Measurements from ENCODE around the gene MYDGF. TPM values are rescaled to one million over a fixed set of nuclear protein-coding genes. Genes with fewer than 3 reads are reported as not detected.

The MYDGF gene
- total RNA-seq, 1 experiment from 2014 or later, result 81.2 TPM

GRCh38 chr19:4689403-4689802, 19.3 kb upstream of the MYDGF start:
- DNase-seq, result no peak

GRCh38 chr19:4688587-4688986, 18.4 kb upstream of the MYDGF start:
- Mint-ChIP-seq H3K4me3 (ENCODE audit: low read depth, unreplicated experiment) (no peak overlapping the region), H3K36me3 (ENCODE audit: insufficient read depth, unreplicated experiment) (peaks cover 43% of the 10 kb centered on the region), H3K4me1 (ENCODE audit: low read depth, unreplicated experiment) (no peaks in the 10 kb centered on the region), H3K27ac (ENCODE audit: unreplicated experiment) (no peak overlapping the region), H3K9me3 (ENCODE audit: low read depth, unreplicated experiment) (no peaks in the 10 kb centered on the region), H3K27me3 (ENCODE audit: unreplicated experiment) (no peaks in the 10 kb centered on the region)
- intact Hi-C loops (cut with micrococcal nuclease; ENCODE audit: unreplicated experiment), result no loop called here
- BruUV-seq (replicated peaks), result no TSS peak
- no peak for TF ChIP-seq CTCF (IDR thresholded peaks at IDR 0.05; ENCODE audit: unreplicated experiment)
- DNase-seq, result no peak
- CTCF ChIA-PET, result interaction anchor here (0.6 kb wide), 1 partner anchor 9 kb away, joined by 3 read pairs; no protein-coding TSS in a partner anchor

More at GRCh38 chr19:4689403-4689802, 19.3 kb upstream of the MYDGF start:
- intact Hi-C loops (cut with micrococcal nuclease; ENCODE audit: unreplicated experiment), result no loop called here
- CTCF ChIA-PET, result interaction anchor here (0.6 kb wide), 1 partner anchor 10 kb away, joined by 3 read pairs; no protein-coding TSS in a partner anchor
- H3K9me3 Mint-ChIP-seq (ENCODE audit: low read depth, unreplicated experiment), result no peaks in the 10 kb centered on the region
- BruUV-seq (replicated peaks), result no TSS peak
- no peak for TF ChIP-seq CTCF (IDR thresholded peaks at IDR 0.05; ENCODE audit: unreplicated experiment)
- no peak overlapping the region for H3K4me3 Mint-ChIP-seq (ENCODE audit: low read depth, unreplicated experiment)
- H3K36me3 Mint-ChIP-seq (ENCODE audit: insufficient read depth, unreplicated experiment), result peaks cover 43% of the 10 kb centered on the region
- H3K27me3 Mint-ChIP-seq (ENCODE audit: unreplicated experiment), result no peaks in the 10 kb centered on the region
- peaks cover 8% of the 10 kb centered on the region for H3K4me1 Mint-ChIP-seq (ENCODE audit: low read depth, unreplicated experiment)
- no peak overlapping the region for H3K27ac Mint-ChIP-seq (ENCODE audit: unreplicated experiment)

DNA sequence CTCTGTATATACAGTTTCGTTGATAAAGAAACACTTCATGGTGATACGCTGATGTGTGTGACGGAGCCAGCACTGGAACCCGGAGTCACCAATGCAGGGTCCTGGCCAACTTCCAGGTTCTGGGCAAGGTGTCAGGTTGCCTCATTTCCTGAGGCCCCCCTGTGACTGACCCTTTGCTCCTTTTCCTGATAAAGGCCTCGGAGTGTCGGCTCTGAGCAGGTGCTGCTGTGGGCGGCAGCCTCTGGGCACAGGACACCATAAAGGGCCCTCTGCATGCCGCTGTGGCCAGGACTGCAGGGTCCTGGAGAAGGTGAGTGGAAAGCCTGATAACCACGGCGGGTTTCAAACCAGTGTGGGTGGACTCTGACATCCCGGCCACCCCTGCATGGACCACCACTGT, 17.3 kb upstream of the MYDGF start:
- H3K9me3 Mint-ChIP-seq (ENCODE audit: low read depth, unreplicated experiment), result no peaks in the 10 kb centered on the region
- no TSS peak for BruUV-seq (replicated peaks)
- DNase-seq, result no peak
- peaks cover 34% of the 10 kb centered on the region for H3K36me3 Mint-ChIP-seq (ENCODE audit: insufficient read depth, unreplicated experiment)
- H3K4me3 Mint-ChIP-seq (ENCODE audit: low read depth, unreplicated experiment), result no peak overlapping the region
- intact Hi-C loops (cut with micrococcal nuclease; ENCODE audit: unreplicated experiment), result no loop called here
- no peaks in the 10 kb centered on the region for H3K4me1 Mint-ChIP-seq (ENCODE audit: low read depth, unreplicated experiment)
- H3K27me3 Mint-ChIP-seq (ENCODE audit: unreplicated experiment), result no peaks in the 10 kb centered on the region
- CTCF ChIA-PET, result no interaction called here
- no peak overlapping the region for H3K27ac Mint-ChIP-seq (ENCODE audit: unreplicated experiment)
- TF ChIP-seq CTCF (IDR thresholded peaks at IDR 0.05; ENCODE audit: unreplicated experiment), result no peak

- no peak for TF ChIP-seq CTCF (IDR thresholded peaks at IDR 0.05; ENCODE audit: unreplicated experiment)
- no peak for DNase-seq
- CTCF ChIA-PET, result no interaction called here
- intact Hi-C loops (cut with micrococcal nuclease; ENCODE audit: unreplicated experiment), result no loop called here
- Mint-ChIP-seq H3K27me3 (ENCODE audit: unreplicated experiment) (no peaks in the 10 kb centered on the region), H3K9me3 (ENCODE audit: low read depth, unreplicated experiment) (no peaks in the 10 kb centered on the region), H3K4me1 (ENCODE audit: low read depth, unreplicated experiment) (no peaks in the 10 kb centered on the region), H3K27ac (ENCODE audit: unreplicated experiment) (no peak overlapping the region), H3K4me3 (ENCODE audit: low read depth, unreplicated experiment) (no peak overlapping the region), H3K36me3 (ENCODE audit: insufficient read depth, unreplicated experiment) (peaks cover 34% of the 10 kb centered on the region)
- BruUV-seq (replicated peaks), result no TSS peak
Measured at GRCh38 chr19:4686700-4687099, 16.6 kb upstream of the MYDGF start.
